ENCODE results near the gene GPR84.

The GPR84 gene

DNA sequence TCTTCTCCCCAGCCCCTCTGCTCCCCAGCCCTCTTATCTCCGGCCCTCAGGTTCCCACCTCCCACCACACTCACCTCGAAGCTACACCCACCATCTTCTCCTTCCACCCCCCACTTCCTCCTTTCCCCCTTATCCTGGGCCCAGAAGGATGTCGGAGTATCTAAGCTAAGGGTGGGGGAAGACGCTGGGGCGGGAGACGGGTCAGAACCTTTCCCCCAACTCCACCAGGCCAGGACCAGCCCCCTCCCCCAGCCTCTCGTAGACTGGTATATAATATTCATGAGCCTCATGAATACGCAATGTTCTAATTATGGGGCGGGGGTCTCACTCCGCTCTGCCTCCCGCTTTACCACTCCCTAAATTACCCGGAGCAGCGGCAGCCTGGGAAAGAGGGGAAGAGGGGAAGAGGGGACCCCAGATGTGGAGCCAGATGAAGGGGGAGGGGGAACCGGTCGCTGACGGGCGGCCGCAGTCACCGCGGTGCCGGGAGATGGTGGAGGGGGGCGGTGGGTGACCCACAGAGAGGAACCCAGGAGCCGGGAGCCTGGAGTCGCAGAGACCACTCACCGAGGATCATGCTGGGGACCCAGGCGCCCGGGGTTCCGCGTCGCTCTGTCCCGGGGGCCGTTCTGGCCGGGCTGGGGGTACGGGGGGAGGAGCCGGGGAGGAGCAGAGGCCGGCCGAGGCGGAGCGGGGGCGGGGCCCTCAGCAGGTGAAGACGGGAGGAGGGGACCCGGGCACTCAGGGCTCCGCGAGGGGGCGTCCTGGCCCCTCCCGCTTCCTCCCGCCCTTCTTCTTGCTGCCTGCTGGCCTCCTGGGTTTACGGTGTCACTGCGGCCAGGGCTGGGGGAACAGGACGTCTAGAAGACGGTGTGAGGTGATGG, 26.6 kb upstream of the GPR84 start:
- Histone ChIP-seq H3K27me3 (replicated peaks; ENCODE audit: control insufficient read depth, insufficient read depth, low read length) (no peaks in the 10 kb centered on the region), H3K36me3 (ENCODE audit: control insufficient read depth, insufficient read depth, low read length) (no peaks in the 10 kb centered on the region), H3K4me3 (replicated peaks; ENCODE audit: low read depth, low read length) (peak overlapping the region; percentile 66)
- peak; percentile 75 for DNase-seq (ENCODE audit: extremely low read depth, insufficient read length)
- TF ChIP-seq CTCF (IDR thresholded peaks at IDR 0.05; ENCODE audit: insufficient read depth, low read length, poor library complexity, severe bottlenecking): peak; percentile 66

GRCh38 chr12:54390176-54390667, 25.9 kb upstream of the GPR84 start:
- DNase-seq (ENCODE audit: extremely low read depth, insufficient read length): no peak
- no peak for TF ChIP-seq CTCF (IDR thresholded peaks at IDR 0.05; ENCODE audit: insufficient read depth, low read length, poor library complexity, severe bottlenecking)
- H3K36me3 ChIP-seq (ENCODE audit: control insufficient read depth, insufficient read depth, low read length): no peaks in the 10 kb centered on the region
- no peaks in the 10 kb centered on the region for H3K27me3 ChIP-seq (replicated peaks; ENCODE audit: control insufficient read depth, insufficient read depth, low read length)
- peak overlapping the region; percentile 66 for H3K4me3 ChIP-seq (replicated peaks; ENCODE audit: low read depth, low read length)

- DNase-seq (ENCODE audit: extremely low read depth, insufficient read length): no peak
- no peak for TF ChIP-seq CTCF (IDR thresholded peaks at IDR 0.05; ENCODE audit: insufficient read depth, low read length, poor library complexity, severe bottlenecking)
- H3K27me3 ChIP-seq (replicated peaks; ENCODE audit: control insufficient read depth, insufficient read depth, low read length): no peaks in the 10 kb centered on the region
- H3K4me3 ChIP-seq (replicated peaks; ENCODE audit: low read depth, low read length): peak overlapping the region; percentile 66; the same call in 1 of the 2 replicates
- H3K36me3 ChIP-seq (ENCODE audit: control insufficient read depth, insufficient read depth, low read length): no peaks in the 10 kb centered on the region
Measured at GRCh38 chr12:54389607-54390175, 25.4 kb upstream of the GPR84 start.

DNA sequence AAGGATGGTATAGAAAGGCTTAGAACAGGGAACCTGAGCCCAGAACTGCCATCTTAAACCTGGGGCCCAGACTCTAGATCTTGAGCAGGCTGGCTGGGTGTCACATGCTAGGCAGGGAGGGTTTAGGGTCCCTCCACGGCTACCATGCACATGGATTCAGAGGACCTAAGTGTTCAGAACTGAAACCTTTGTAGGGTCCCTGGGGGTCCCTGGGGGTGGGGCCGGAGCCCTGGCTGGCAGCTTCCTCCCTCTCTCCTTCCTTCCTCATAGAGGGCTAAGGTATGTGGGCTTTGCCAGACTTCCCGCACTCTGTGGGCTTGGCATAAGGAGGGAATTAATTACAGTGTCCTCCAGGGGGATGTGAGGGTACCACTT, 24.8 kb upstream of the GPR84 start:
- H3K36me3 ChIP-seq (ENCODE audit: control insufficient read depth, insufficient read depth, low read length): no peaks in the 10 kb centered on the region
- no peak for DNase-seq (ENCODE audit: extremely low read depth, insufficient read length)
- no peak for TF ChIP-seq CTCF (IDR thresholded peaks at IDR 0.05; ENCODE audit: insufficient read depth, low read length, poor library complexity, severe bottlenecking)
- no peak overlapping the region for H3K4me3 ChIP-seq (replicated peaks; ENCODE audit: low read depth, low read length)
- H3K27me3 ChIP-seq (replicated peaks; ENCODE audit: control insufficient read depth, insufficient read depth, low read length): no peaks in the 10 kb centered on the region

GRCh38 chr12:54388237-54389133, 24.2 kb upstream of the GPR84 start:
- Histone ChIP-seq H3K27me3 (replicated peaks; ENCODE audit: control insufficient read depth, insufficient read depth, low read length) (no peaks in the 10 kb centered on the region), H3K4me3 (replicated peaks; ENCODE audit: low read depth, low read length) (no peak overlapping the region), H3K36me3 (ENCODE audit: control insufficient read depth, insufficient read depth, low read length) (no peaks in the 10 kb centered on the region)
- TF ChIP-seq CTCF (IDR thresholded peaks at IDR 0.05; ENCODE audit: insufficient read depth, low read length, poor library complexity, severe bottlenecking): no peak
- DNase-seq (ENCODE audit: extremely low read depth, insufficient read length): no peak

All from GM06990 (cell line).